ENCODE results near the gene CXCL1. TPM values are rescaled to one million over a fixed set of nuclear protein-coding genes. Genes with fewer than 3 reads are reported as not detected.

The CXCL1 gene
- total and polyA plus RNA-seq, 4 donors: 1.2 to 4.8 (median 1.7) TPM

DNA sequence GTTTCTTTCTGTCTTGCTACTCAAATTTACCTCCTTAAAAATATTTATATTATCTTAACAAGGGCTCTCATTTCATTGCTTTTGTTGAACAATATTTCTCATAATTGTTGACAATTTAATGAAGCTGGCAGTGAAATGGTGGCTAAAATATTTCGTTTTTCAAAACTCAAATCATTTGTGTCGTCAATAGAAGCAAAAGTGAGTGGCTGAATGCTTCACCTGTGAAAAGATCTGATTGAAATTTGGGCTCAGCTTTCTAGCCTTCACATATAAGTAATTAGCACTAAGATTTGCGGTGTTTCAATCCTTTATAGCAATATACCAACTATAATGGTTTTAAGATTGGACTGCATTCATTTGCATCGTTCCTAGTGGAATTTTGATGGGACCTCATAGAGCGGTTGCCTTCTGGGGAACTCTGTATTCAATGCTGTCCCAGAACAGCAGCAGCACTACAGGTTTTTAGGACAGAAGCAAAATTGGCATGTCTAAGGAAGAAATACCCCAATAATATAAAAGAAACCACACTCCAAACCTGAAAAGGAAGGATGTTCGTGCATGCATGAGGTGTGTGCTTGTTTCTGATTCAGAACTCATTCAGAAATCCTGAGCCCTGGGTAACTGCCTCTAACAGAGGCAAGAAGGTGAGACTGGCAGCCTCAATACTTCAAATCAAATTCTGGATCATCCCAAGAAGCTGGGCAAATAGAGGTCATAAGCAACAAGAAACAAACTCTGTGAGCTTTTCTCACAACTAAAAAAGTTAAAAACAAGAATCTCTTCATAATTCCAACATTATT, 2.5 kb downstream of the CXCL1 start:
- Histone ChIP-seq H3K36me3 (ENCODE audit: control insufficient read depth, insufficient read depth, low read length) (no peaks in the 10 kb centered on the region), H3K27ac (ENCODE audit: low read depth, low read length) (no peak overlapping the region), H3K4me3 (ENCODE audit: low read depth, low read length) (no peak overlapping the region), H3K9me3 (ENCODE audit: control insufficient read depth, insufficient read depth, low read length) (no peaks in the 10 kb centered on the region), H3K27me3 (ENCODE audit: control insufficient read depth, insufficient read depth, low read length) (no peaks in the 10 kb centered on the region), H3K4me1 (ENCODE audit: control insufficient read depth, insufficient read depth, low read length) (peaks cover 11% of the 10 kb centered on the region)
- no CpG with 5 or more reads among the region's 6 CpGs for WGBS (ENCODE audit: insufficient coverage)
- no peak for DNase-seq (ENCODE audit: low read depth in 4 of 6, low spot score in 6 of 6)

DNA sequence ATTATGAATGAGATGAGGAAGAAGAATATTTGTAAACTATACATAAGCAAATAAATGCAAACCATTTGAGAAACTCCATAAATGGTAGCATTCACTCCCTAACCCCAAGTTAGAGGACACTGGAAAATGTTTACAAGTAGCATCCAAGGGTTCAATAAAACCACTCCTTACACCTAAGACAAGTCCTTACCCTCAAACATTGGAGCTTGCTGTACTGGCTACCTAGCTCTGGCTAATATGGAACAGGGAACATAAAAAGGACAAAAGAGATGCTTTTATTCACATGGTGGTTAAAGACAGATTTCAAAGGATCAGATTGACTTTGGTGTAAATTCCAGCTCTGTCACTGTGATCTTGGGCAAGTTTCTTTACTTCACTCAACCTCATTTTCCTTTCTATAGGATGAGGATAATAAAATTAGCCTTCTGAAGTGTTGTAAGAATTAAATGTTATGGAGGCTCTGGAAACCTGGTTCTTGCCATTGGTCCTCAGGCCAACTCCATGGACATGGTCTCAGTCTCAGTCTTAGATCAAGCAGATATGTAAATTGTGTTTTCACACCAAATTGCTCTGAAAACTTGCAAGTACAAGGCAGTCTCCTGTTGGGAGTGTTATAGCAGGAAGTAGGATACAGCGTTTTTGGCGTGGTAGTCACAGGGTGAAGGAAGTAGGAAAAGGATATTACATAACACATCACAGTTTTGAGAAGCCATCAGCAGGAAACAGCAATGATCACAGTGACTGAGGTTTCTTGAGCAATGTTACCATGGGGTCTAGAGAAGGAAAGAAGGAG, 3.3 kb downstream of the CXCL1 start:
- Histone ChIP-seq H3K27me3 (ENCODE audit: control insufficient read depth, insufficient read depth, low read length) (no peaks in the 10 kb centered on the region), H3K36me3 (ENCODE audit: control insufficient read depth, insufficient read depth, low read length) (no peaks in the 10 kb centered on the region), H3K4me3 (ENCODE audit: low read depth, low read length) (no peak overlapping the region), H3K4me1 (ENCODE audit: control insufficient read depth, insufficient read depth, low read length) (peaks cover 11% of the 10 kb centered on the region), H3K27ac (ENCODE audit: low read depth, low read length) (no peak overlapping the region), H3K9me3 (ENCODE audit: control insufficient read depth, insufficient read depth, low read length) (no peaks in the 10 kb centered on the region)
- WGBS (ENCODE audit: insufficient coverage): no CpG with 5 or more reads among the region's 2 CpGs
- DNase-seq (ENCODE audit: low read depth in 4 of 6, low spot score in 6 of 6): no peak

DNA sequence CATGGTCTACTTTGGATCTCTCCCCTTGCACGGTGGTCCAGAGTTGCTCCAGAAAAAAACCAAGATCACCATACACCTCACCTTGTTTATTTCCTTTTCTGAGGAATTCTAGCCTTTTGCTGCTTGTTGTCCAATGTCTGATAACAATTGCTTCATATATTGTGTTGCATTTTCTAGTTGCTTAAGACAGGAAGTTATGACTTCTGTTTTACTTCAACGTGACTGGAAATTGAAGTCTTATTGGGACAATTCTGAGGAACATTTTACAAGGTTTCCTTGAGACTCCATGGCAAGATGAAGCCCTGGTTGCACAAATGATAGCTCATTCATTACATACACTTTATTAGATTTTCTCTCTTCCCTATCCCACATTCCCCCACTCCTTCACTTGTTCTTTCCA, 5.2 kb downstream of the CXCL1 start:
- H3K4me1 ChIP-seq (ENCODE audit: control insufficient read depth, insufficient read depth, low read length): peaks cover 4% of the 10 kb centered on the region
- WGBS (ENCODE audit: insufficient coverage): 90% methylated on average over 2 of the region's 2 CpGs
- H3K4me3 ChIP-seq (ENCODE audit: low read depth, low read length): no peak overlapping the region
- H3K27ac ChIP-seq (ENCODE audit: low read depth, low read length): no peak overlapping the region
- no peaks in the 10 kb centered on the region for H3K27me3 ChIP-seq (ENCODE audit: control insufficient read depth, insufficient read depth, low read length)
- no peaks in the 10 kb centered on the region for H3K9me3 ChIP-seq (ENCODE audit: control insufficient read depth, insufficient read depth, low read length)
- H3K36me3 ChIP-seq (ENCODE audit: control insufficient read depth, insufficient read depth, low read length): no peaks in the 10 kb centered on the region
- no peak for DNase-seq (ENCODE audit: low read depth in 4 of 6, low spot score in 6 of 6)

DNA sequence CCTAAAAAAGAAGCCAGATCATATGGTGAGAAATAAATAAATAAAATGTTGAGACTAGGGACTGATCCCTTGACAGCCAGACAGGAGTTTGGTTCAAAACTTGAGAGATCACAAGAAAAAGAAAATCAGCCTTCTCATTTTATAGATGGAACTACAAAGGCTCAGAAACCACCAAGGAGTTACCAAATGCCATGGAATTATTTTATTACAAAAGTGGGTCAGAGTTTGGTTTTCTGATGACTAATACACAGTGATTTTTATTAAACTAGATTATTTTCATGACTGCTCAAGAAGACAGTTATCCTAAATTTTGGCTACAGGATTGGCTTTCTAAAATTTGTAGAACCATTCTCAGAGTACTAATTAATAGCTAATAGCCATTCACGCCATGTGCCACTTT, 6.2 kb downstream of the CXCL1 start:
- Histone ChIP-seq H3K27me3 (ENCODE audit: control insufficient read depth, insufficient read depth, low read length) (no peaks in the 10 kb centered on the region), H3K36me3 (ENCODE audit: control insufficient read depth, insufficient read depth, low read length) (no peaks in the 10 kb centered on the region), H3K4me3 (ENCODE audit: low read depth, low read length) (no peak overlapping the region), H3K27ac (ENCODE audit: low read depth, low read length) (no peak overlapping the region), H3K9me3 (ENCODE audit: control insufficient read depth, insufficient read depth, low read length) (no peaks in the 10 kb centered on the region), H3K4me1 (ENCODE audit: control insufficient read depth, insufficient read depth, low read length) (no peaks in the 10 kb centered on the region)
- no peak for DNase-seq (ENCODE audit: low read depth in 4 of 6, low spot score in 6 of 6)
- no CpG with 5 or more reads among the region's 1 CpG for WGBS (ENCODE audit: insufficient coverage)

DNA sequence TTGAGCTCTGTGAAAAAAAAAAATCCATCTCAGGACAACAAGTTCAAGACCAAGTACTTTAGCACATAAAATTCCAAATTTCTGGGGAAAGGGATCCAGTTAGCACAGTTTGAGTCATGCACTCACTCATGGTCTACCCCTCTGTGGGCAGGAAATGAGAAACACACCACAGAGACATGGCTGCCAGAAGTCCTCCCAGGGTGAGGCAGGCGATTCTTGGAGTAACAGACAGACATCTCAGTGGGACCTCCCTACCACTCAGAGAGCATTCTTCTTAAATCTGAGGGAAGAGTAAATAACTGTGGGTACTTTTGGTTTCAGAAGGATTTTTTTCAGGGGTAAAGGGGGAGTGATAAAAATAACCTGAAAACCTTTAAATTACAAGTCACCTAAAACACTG, 14.1 kb downstream of the CXCL1 start:
- no peaks in the 10 kb centered on the region for H3K27me3 ChIP-seq (ENCODE audit: control insufficient read depth, insufficient read depth, low read length)
- H3K36me3 ChIP-seq (ENCODE audit: control insufficient read depth, insufficient read depth, low read length): no peaks in the 10 kb centered on the region
- WGBS (ENCODE audit: insufficient coverage): no CpG with 5 or more reads among the region's 1 CpG
- H3K27ac ChIP-seq (ENCODE audit: low read depth, low read length): no peak overlapping the region
- H3K4me3 ChIP-seq (ENCODE audit: low read depth, low read length): no peak overlapping the region
- H3K4me1 ChIP-seq (ENCODE audit: control insufficient read depth, insufficient read depth, low read length): no peaks in the 10 kb centered on the region
- no peak for DNase-seq (ENCODE audit: low read depth in 4 of 6, low spot score in 6 of 6)
- H3K9me3 ChIP-seq (ENCODE audit: control insufficient read depth, insufficient read depth, low read length): no peaks in the 10 kb centered on the region

DNA sequence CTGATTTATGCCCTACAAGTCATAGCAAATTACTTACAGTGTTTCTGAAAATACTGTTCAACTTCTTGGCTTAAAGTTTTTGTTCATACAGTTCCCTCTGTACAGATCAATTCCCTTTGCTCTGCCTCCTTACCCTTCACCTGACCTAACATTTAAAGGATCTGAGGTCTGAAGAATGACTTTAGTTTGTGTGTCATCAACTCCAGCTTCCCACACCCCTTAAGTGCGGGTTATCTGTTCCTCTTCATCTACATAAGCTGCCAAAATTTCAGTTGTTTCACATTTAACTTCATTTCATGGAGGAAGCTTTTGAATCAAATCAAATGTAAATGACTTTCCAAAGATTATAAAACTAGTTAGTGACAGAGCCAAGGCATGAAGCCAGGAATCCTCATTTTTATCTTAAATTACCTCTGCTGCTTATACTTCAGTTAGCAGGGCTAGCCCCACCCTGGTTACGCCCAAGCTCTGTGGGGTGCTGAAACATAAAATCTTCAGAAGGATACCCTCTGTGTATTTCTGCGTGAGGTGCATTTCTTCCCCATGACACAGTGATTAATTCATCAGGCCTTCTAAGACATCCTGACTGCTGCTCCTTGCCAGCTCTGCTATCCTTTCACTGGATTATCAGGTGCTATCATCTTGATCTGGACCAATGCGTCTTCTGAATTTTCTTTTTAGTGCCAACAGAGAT, 16.5 kb downstream of the CXCL1 start:
- WGBS (ENCODE audit: insufficient coverage): 80% methylated on average over 1 of the region's 4 CpGs
- Histone ChIP-seq H3K9me3 (ENCODE audit: control insufficient read depth, insufficient read depth, low read length) (no peaks in the 10 kb centered on the region), H3K4me3 (ENCODE audit: low read depth, low read length) (no peak overlapping the region), H3K27ac (ENCODE audit: low read depth, low read length) (no peak overlapping the region), H3K4me1 (ENCODE audit: control insufficient read depth, insufficient read depth, low read length) (no peaks in the 10 kb centered on the region), H3K27me3 (ENCODE audit: control insufficient read depth, insufficient read depth, low read length) (no peaks in the 10 kb centered on the region), H3K36me3 (ENCODE audit: control insufficient read depth, insufficient read depth, low read length) (no peaks in the 10 kb centered on the region)
- DNase-seq (ENCODE audit: low read depth in 4 of 6, low spot score in 6 of 6): no peak

DNA sequence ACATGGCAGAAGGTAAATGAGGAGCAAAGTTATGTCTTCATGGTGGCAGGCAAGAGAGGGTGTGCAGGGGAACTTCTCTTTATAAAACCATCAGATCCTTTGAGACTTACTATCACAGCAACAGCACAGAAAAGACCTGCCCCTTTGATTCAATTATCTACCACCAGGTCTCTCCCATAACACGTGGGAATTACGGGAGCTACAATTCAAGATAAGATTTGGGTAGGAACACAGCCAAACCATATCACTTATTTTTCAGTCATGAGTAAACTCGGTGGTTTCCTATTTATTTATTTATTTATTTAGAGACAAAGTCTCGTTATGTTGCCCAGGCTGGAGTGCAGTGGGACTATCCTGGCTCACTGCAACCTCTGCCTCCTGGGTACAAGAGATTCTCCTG, 22.1 kb downstream of the CXCL1 start:
- no peaks in the 10 kb centered on the region for H3K27me3 ChIP-seq (ENCODE audit: control insufficient read depth, insufficient read depth, low read length)
- H3K9me3 ChIP-seq (ENCODE audit: control insufficient read depth, insufficient read depth, low read length): no peaks in the 10 kb centered on the region
- H3K4me3 ChIP-seq (ENCODE audit: low read depth, low read length): no peak overlapping the region
- H3K4me1 ChIP-seq (ENCODE audit: control insufficient read depth, insufficient read depth, low read length): no peaks in the 10 kb centered on the region
- no peaks in the 10 kb centered on the region for H3K36me3 ChIP-seq (ENCODE audit: control insufficient read depth, insufficient read depth, low read length)
- no peak for DNase-seq (ENCODE audit: low read depth in 4 of 6, low spot score in 6 of 6)
- WGBS (ENCODE audit: insufficient coverage): 100% methylated on average over 2 of the region's 4 CpGs
- H3K27ac ChIP-seq (ENCODE audit: low read depth, low read length): no peak overlapping the region

DNA sequence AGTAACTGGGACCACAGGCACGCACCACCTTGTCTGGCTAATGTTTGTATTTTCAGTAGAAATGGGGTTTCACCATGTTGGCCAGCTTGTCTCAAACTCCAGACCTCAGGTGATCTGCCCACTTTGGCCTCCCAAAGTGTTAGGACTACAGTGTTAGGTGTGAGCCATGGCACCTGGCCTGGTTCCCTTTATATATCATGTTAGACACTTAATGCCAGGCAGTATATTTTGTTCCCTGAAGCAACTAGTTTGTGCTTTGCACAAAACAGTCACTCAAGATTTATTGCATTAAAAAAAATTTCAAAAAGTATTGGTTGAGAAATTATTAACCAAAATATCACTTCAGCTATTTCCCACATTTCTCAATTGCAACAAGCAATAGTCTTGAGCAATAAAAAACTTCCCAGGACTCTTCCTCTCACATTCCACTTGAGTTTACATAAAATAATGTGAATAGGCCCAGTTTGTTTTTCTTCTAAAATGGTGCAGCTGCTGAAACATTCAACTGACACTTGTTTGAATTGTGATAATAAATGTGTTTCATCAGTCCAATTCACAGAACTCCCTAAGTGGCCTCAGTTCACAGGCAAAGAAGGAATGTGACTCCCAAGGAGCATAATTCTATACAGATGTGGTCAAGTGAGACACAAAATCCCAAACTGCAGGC, 22.7 kb downstream of the CXCL1 start:
- no peaks in the 10 kb centered on the region for H3K9me3 ChIP-seq (ENCODE audit: control insufficient read depth, insufficient read depth, low read length)
- WGBS (ENCODE audit: insufficient coverage): no CpG with 5 or more reads among the region's 1 CpG
- H3K36me3 ChIP-seq (ENCODE audit: control insufficient read depth, insufficient read depth, low read length): no peaks in the 10 kb centered on the region
- H3K27ac ChIP-seq (ENCODE audit: low read depth, low read length): no peak overlapping the region
- H3K4me1 ChIP-seq (ENCODE audit: control insufficient read depth, insufficient read depth, low read length): no peaks in the 10 kb centered on the region
- H3K4me3 ChIP-seq (ENCODE audit: low read depth, low read length): no peak overlapping the region
- peak in 1 of 6 donors; percentile 43 for DNase-seq (ENCODE audit: low read depth in 4 of 6, low spot score in 6 of 6)
- no peaks in the 10 kb centered on the region for H3K27me3 ChIP-seq (ENCODE audit: control insufficient read depth, insufficient read depth, low read length)

DNA sequence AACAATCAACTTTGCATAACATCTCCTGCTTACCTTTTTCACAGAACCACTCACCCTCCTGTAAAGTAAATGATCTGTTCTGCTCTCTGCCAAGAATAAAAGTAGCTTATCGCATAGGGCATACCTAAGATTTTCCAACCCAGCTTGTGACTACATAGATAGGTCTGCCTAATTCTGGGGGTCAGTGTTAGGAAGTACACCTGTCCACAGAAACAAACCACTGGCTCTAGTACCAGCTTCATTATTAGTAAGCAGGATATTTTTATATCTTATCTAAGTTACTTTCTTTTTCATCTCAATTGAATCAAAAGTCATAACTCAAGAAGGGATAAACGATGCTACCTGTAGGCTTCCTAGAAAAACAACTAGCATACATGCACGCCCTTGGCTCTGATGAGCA, 23.8 kb downstream of the CXCL1 start:
- Histone ChIP-seq H3K4me1 (ENCODE audit: control insufficient read depth, insufficient read depth, low read length) (no peaks in the 10 kb centered on the region), H3K36me3 (ENCODE audit: control insufficient read depth, insufficient read depth, low read length) (no peaks in the 10 kb centered on the region), H3K27ac (ENCODE audit: low read depth, low read length) (no peak overlapping the region), H3K9me3 (ENCODE audit: control insufficient read depth, insufficient read depth, low read length) (no peaks in the 10 kb centered on the region), H3K27me3 (ENCODE audit: control insufficient read depth, insufficient read depth, low read length) (no peaks in the 10 kb centered on the region), H3K4me3 (ENCODE audit: low read depth, low read length) (no peak overlapping the region)
- DNase-seq (ENCODE audit: low read depth in 4 of 6, low spot score in 6 of 6): no peak
- no CpG with 5 or more reads among the region's 3 CpGs for WGBS (ENCODE audit: insufficient coverage)
